Heart right ventricle (tissue), 16 donors: ENCODE results near the gene ZNRD2. TPM values are rescaled to one million over a fixed set of nuclear protein-coding genes. Genes with fewer than 3 reads are reported as not detected.

ENCODE experiments used
- ATAC-seq, 8 donors: fragments of 200-7000 bp; cut with Tn5 transposase; one replicate each; pipeline ENCODE4 v1.9.1; 2020; ENCODE audit warnings: mild to moderate bottlenecking in 8 of 8, moderate library complexity in 8 of 8, moderate number of reproducible peaks in 1 of 8
- DNase-seq, 2 donors: peaks; one replicate each; pipeline ENCODE4 v3.0.0-alpha.2; 2020
- H3K27ac ChIP-seq, 10 donors: fragments of 200-600 bp; sonication (generic) in 2 of 10; one replicate each; pipeline versions ENCODE4 v1.5.0 to v1.8.0; 2020 to 2022; ENCODE audit warnings: mild to moderate bottlenecking in 3 of 10
- H3K27me3 ChIP-seq, 7 donors: fragments of 200-600 bp; one replicate each; pipeline ENCODE4 v1.8.0; 2021 to 2022; ENCODE audit warnings: mild to moderate bottlenecking in 2 of 7
- H3K36me3 ChIP-seq, 9 donors: fragments of 200-600 bp; sonication (generic) in 1 of 9; one replicate each; pipeline versions ENCODE4 v1.5.0 to v1.8.0; 2020 to 2022; ENCODE audit warnings: mild to moderate bottlenecking in 2 of 9
- H3K4me1 ChIP-seq, 9 donors: fragments of 200-600 bp; sonication (generic) in 1 of 9; one replicate each; pipeline versions ENCODE4 v1.5.0 to v1.8.0; 2020 to 2022; ENCODE audit warnings: mild to moderate bottlenecking in 4 of 9
- H3K4me3 ChIP-seq, 10 donors: fragments of 200-600 bp; sonication (generic) in 2 of 10; one replicate each; pipeline versions ENCODE4 v1.5.0 to v1.8.0; 2020 to 2022; ENCODE audit warnings: mild to moderate bottlenecking in 7 of 10, moderate library complexity in 2 of 10
- H3K9me3 ChIP-seq, 11 donors: fragments of 200-600 bp in 10 of 11; sonication (generic) in 2 of 11; one replicate each; pipeline versions ENCODE4 v1.5.0 to v1.8.0; 2013 to 2022; ENCODE audit warnings: mild to moderate bottlenecking in 2 of 11, control low read depth in 1 of 11, moderate library complexity in 1 of 11
- CTCF ChIP-seq, 9 donors: fragments of 200-600 bp; sonication (generic) in 2 of 9; IDR thresholded peaks; one replicate each; pipeline versions ENCODE4 v1.5.0 to v1.8.0; 2021 to 2022; ENCODE audit warnings: antibody characterized with exemption in 9 of 9, mild to moderate bottlenecking in 5 of 9, moderate library complexity in 1 of 9
- WGBS, 2 donors: extraction: QIAGEN DNeasy Blood & Tissue Kit; methylation state at CpG; one replicate each; pipeline ENCODE4 v1.1.7; 2013; ENCODE audit warnings: inconsistent platforms in 1 of 2; 5-methylcytosine and 5-hydroxymethylcytosine counted together
- intact Hi-C, 10 donors: fragments of 100-400 bp; cut with DNase I; formaldehyde crosslinking; loops; one replicate each; pipeline versions ENCODE4 v1.11.1 to v1.14.2; 2022
- polyA plus RNA-seq, 2 donors: library from polyadenylated mRNA; stranded (reverse); fragments of 200-250 nt; gene quantifications; one replicate each; pipeline ENCODE4 v1.2.3, GENCODE V29; 2013
- total RNA-seq, 10 donors: library from RNA; stranded (reverse); fragmentation: NEBNext Ultra II Directional in 3 of 10; extraction: Animal tissue kit (Norgen Biotek cat#: 25700) in 3 of 10; gene quantifications; one replicate each; pipeline versions ENCODE4 v1.2.1 to v1.2.4, GENCODE V29; 2021 to 2023
- donor health status: Arrhythmogenic right ventricular cardiomyopathy.
- donor health status: ischemic (EF 13 %, LVEDD 7.1; RV severe dilation, severe dysfunction).
- donor health status: healthy with polysubstance abuse.
- donor health status: DM: no; HTN: yes; CAD: no.
- donor health status: DM: no; HTN: no; CAD: no.
- donor health status: ischemic (EF 25% LVEDD 6.9; RV normal size, moderate dysfunction).
- donor health status: ischemic (EF 25% LVEDD 5.7; RV mildly dilated, moderate dysfunction).
- donor health status: healthy.
- donor health status: DM: yes; HTN: yes; CAD: no.
- donor health status: Ischemic cardiomyopathy.
- donor health status: ischemic (EF 35%, LVEDD 5.7; RV mildly dilated, moderate dysfunction).
- donor health status: nonischemic (EF 11% LVEDD 7.7; RV severe dilation, severe dysfunction).
- donor health status: DM: yes; HTN: yes; CAD: no.
- donor health status: PGD.
- donor health status: ischemic (EF 29% LVEDD 5.4; RV normal size, mild dysfunction).
- donor health status: nonischemic (EF 23%, LVEDD 6.1; RV moderate dilation, normal function).

The ZNRD2 gene
- total and polyA plus RNA-seq, 12 donors: 23.7 to 92.0 (median 27.7) TPM

- intact Hi-C loops: loop anchor here in 2 of 10 donors (1.0 kb wide), 1 partner anchor 19 kb away; no protein-coding TSS in a partner anchor
- Histone ChIP-seq H3K36me3 (peaks cover 0 to 2% (median 0%) of the 10 kb centered on the region in 9 donors), H3K9me3 (no peaks in the 10 kb centered on the region), H3K27ac (peak overlapping the region; percentile 84 to 99 (median 94)), H3K27me3 (peaks cover 0 to 9% (median 0%) of the 10 kb centered on the region in 7 donors), H3K4me3 (peak overlapping the region in 9 of 10 donors; percentile 56 to 76 (median 66)), H3K4me1 (peaks cover 38 to 72% (median 57%) of the 10 kb centered on the region in 9 donors)
- 36 to 38% methylated on average over 17 to 19 of the region's 19 CpGs for WGBS, 2 donors
- ATAC-seq (peak; percentile 43 to 76 (median 70)), DNase-seq (peak; percentile 75 to 77)
- peak in 3 of 9 donors; percentile 26 to 34 (median 32) for TF ChIP-seq CTCF (IDR thresholded peaks at IDR 0.05)
These were observed 11.3 kb upstream of the ZNRD2 start for GRCh38 chr11:65558930-65559509.

- Histone ChIP-seq H3K4me3 (peak overlapping the region in 1 of 10 donors; percentile 66), H3K9me3 (no peaks in the 10 kb centered on the region), H3K27me3 (peaks cover 0 to 9% (median 0%) of the 10 kb centered on the region in 7 donors), H3K36me3 (no peaks in the 10 kb centered on the region), H3K27ac (peak overlapping the region; percentile 84 to 99 (median 94)), H3K4me1 (peaks cover 38 to 67% (median 57%) of the 10 kb centered on the region in 9 donors)
- intact Hi-C loops: no loop called here
- no peak for DNase-seq
- WGBS, 2 donors: 59% methylated on average over 5 of the region's 5 CpGs
- ATAC-seq: peak in 2 of 8 donors; percentile 0
- TF ChIP-seq CTCF (IDR thresholded peaks at IDR 0.05): no peak
These were observed 10.7 kb upstream of the ZNRD2 start for GRCh38 chr11:65559535-65559934.

- H3K27ac ChIP-seq: peak overlapping the region; percentile 84 to 99 (median 94)
- ATAC-seq: peak in 6 of 8 donors; percentile 7 to 46 (median 32)
- DNase-seq: peak in 1 of 2 donors; percentile 55
- 31 to 46% methylated on average over 5 of the region's 5 CpGs for WGBS, 2 donors
- TF ChIP-seq CTCF (IDR thresholded peaks at IDR 0.05): no peak
- no peaks in the 10 kb centered on the region for H3K36me3 ChIP-seq
- H3K4me3 ChIP-seq: no peak overlapping the region
- intact Hi-C loops: no loop called here
- peaks cover 0 to 9% (median 0%) of the 10 kb centered on the region in 7 donors for H3K27me3 ChIP-seq
- no peaks in the 10 kb centered on the region for H3K9me3 ChIP-seq
- peaks cover 37 to 67% (median 53%) of the 10 kb centered on the region in 9 donors for H3K4me1 ChIP-seq
These were observed 10.2 kb upstream of the ZNRD2 start for GRCh38 chr11:65559951-65560537.

GRCh38 chr11:65560555-65561418 lies 9.5 kb upstream of the ZNRD2 start:
- Histone ChIP-seq H3K4me3 (no peak overlapping the region), H3K4me1 (peaks cover 29 to 67% (median 46%) of the 10 kb centered on the region in 9 donors), H3K36me3 (no peaks in the 10 kb centered on the region), H3K27me3 (peaks cover 0 to 9% (median 0%) of the 10 kb centered on the region in 7 donors), H3K27ac (peak overlapping the region in 9 of 10 donors; percentile 86 to 99 (median 97)), H3K9me3 (no peaks in the 10 kb centered on the region)
- intact Hi-C loops: no loop called here
- TF ChIP-seq CTCF (IDR thresholded peaks at IDR 0.05): no peak
- WGBS, 2 donors: 23 to 28% methylated on average over 15 of the region's 15 CpGs
- peak in 5 of 8 donors; percentile 2 to 15 (median 8) for ATAC-seq
- peak; percentile 58 to 61 for DNase-seq
